GM23248 (cell line): ENCODE results near the gene HADHA. TPM values are rescaled to one million over a fixed set of nuclear protein-coding genes. Genes with fewer than 3 reads are reported as not detected.

Experiments
- DNase-seq: peaks from one replicate; pipeline ENCODE4 v3.0.0-alpha.2; 2015
- H2AFZ ChIP-seq: fragments of 200-600 bp; sonication (generic); 2 replicates; pipeline ENCODE4 v1.6.1; 2016; ENCODE audit warnings: antibody characterized with exemption
- H3F3A ChIP-seq: fragments of 200-600 bp; sonication (generic); 2 replicates; pipeline ENCODE4 v1.6.1; 2016; ENCODE audit warnings: mild to moderate bottlenecking, antibody characterized with exemption, mixed run types; ENCODE audit not compliant: insufficient read depth
- H3K27ac ChIP-seq: fragments of 200-600 bp; sonication (generic); 2 replicates; pipeline ENCODE4 v1.5.1; 2016; ENCODE audit warnings: mild to moderate bottlenecking
- H3K27me3 ChIP-seq: fragments of 200-600 bp; sonication (generic); replicated peaks from 2 replicates; pipeline ENCODE4 v1.6.1; 2016; ENCODE audit warnings: mild to moderate bottlenecking; ENCODE audit not compliant: insufficient read depth
- H3K36me3 ChIP-seq: fragments of 200-600 bp; sonication (generic); 2 replicates; pipeline ENCODE4 v1.6.1; 2016; ENCODE audit warnings: low read depth, mild to moderate bottlenecking
- H3K4me1 ChIP-seq: fragments of 200-600 bp; sonication (generic); 2 replicates; pipeline ENCODE4 v1.6.1; 2016; ENCODE audit warnings: mild to moderate bottlenecking; ENCODE audit not compliant: insufficient read depth
- H3K4me2 ChIP-seq: fragments of 200-600 bp; sonication (generic); one replicate; pipeline ENCODE4 v1.6.1; 2016; ENCODE audit warnings: mild to moderate bottlenecking; ENCODE audit not compliant: unreplicated experiment
- H3K4me3 ChIP-seq: fragments of 200-600 bp; sonication (generic); 2 replicates; pipeline ENCODE4 v1.5.1; 2016; ENCODE audit warnings: mild to moderate bottlenecking
- H3K79me2 ChIP-seq: fragments of 200-600 bp; sonication (generic); 2 replicates; pipeline ENCODE4 v1.6.1; 2016; ENCODE audit warnings: mild to moderate bottlenecking; ENCODE audit not compliant: insufficient read depth
- H3K9ac ChIP-seq: fragments of 200-600 bp; sonication (generic); 2 replicates; pipeline ENCODE4 v1.6.1; 2016; ENCODE audit warnings: mild to moderate bottlenecking
- H3K9me2 ChIP-seq: fragments of 200-600 bp; sonication (generic); 2 replicates; pipeline ENCODE4 v1.6.1; 2016; ENCODE audit warnings: mixed run types, mild to moderate bottlenecking, moderate library complexity; ENCODE audit not compliant: insufficient read depth
- H3K9me3 ChIP-seq: fragments of 200-600 bp; sonication (generic); one replicate; pipeline ENCODE4 v1.6.1; 2017; ENCODE audit warnings: low read depth
- H4K20me1 ChIP-seq: fragments of 200-600 bp; sonication (generic); 2 replicates; pipeline ENCODE4 v1.6.0; 2016; ENCODE audit not compliant: insufficient read depth
- EZH2 ChIP-seq: fragments of 200-600 bp; sonication (generic); IDR thresholded peaks from 2 replicates; pipeline ENCODE4 v1.6.1; 2018; ENCODE audit warnings: antibody characterized with exemption, mild to moderate bottlenecking; ENCODE audit not compliant: insufficient read depth, poor library complexity, severe bottlenecking
- EZH2phosphoT487 ChIP-seq: fragments of 200-600 bp; sonication (generic); IDR thresholded peaks from 2 replicates; pipeline ENCODE4 v1.6.1; 2018; ENCODE audit warnings: antibody characterized with exemption, moderate library complexity, mild to moderate bottlenecking, low read depth; ENCODE audit not compliant: insufficient read depth
- WGBS, 2 experiments: methylation state at CpG; one replicate each; pipeline ENCODE4 v1.1.6; 2015 to 2017; ENCODE audit warnings: low lambda C conversion rate in 2 of 2, low coverage in 1 of 2; ENCODE audit errors: missing lambda C conversion rate in 2 of 2; 5-methylcytosine and 5-hydroxymethylcytosine counted together
- in situ Hi-C: fragments of 300-500 bp; cut with MboI; formaldehyde crosslinking; loops from 2 replicates; pipeline ENCODE4 v1.15.0; 2020
- polyA plus RNA-seq: library from polyadenylated mRNA; unstranded; fragments of >200 nt; fragmentation: Nextera tagmentation; extraction: Ambion mirVana; gene quantifications from 2 replicates; pipeline ENCODE4 v1.2.1, GENCODE V29; 2016
- total RNA-seq: library from RNA; depleted of rRNA; stranded (reverse); fragments of >200 nt; shearing (Covaris generic); gene quantifications from 2 replicates; pipeline ENCODE4 v1.2.3, GENCODE V29; 2014

Gene HADHA
- total and polyA plus RNA-seq, 2 experiments from 2014 or later: 121 to 122 TPM

- Histone ChIP-seq H3K4me2 (peak overlapping the region; percentile 86), H3K9ac (peak overlapping the region; percentile 90), H3K9me2 (no peaks in the 10 kb centered on the region), H3K27ac (peak overlapping the region; percentile 6; the same call in 1 of the 2 replicates), H3K4me3 (peak overlapping the region; percentile 91), H3K36me3 (no peaks in the 10 kb centered on the region), H3K9me3 (no peaks in the 10 kb centered on the region), H3K27me3 (no peaks in the 10 kb centered on the region), H2AFZ (peak overlapping the region; percentile 94), H3K4me1 (0 out of 2 replicates have a peak, but pooled peaks cover 2% of the 10 kb centered on the region), H4K20me1 (no peaks in the 10 kb centered on the region), H3K79me2 (no peaks in the 10 kb centered on the region), H3F3A (no peaks in the 10 kb centered on the region)
- TF ChIP-seq EZH2 (no peak), EZH2phosphoT487 (no peak)
- WGBS, 2 experiments: 1% methylated on average over 79 to 99 of the region's 114 CpGs
- in situ Hi-C loops: no loop called here
- peak; percentile 95 for DNase-seq
These were observed 59.7 kb downstream of the HADHA start for GRCh38 chr2:26184555-26185303.

GRCh38 chr2:26184121-26184520 is 60.3 kb downstream of the HADHA start:
- Histone ChIP-seq H2AFZ (peak overlapping the region; percentile 85), H3K79me2 (no peaks in the 10 kb centered on the region), H3K9me2 (no peaks in the 10 kb centered on the region), H3K4me2 (peak overlapping the region; percentile 51), H3K27ac (no peak overlapping the region), H3K4me3 (peak overlapping the region; percentile 64), H3K27me3 (no peaks in the 10 kb centered on the region), H4K20me1 (no peaks in the 10 kb centered on the region), H3K9me3 (no peaks in the 10 kb centered on the region), H3K9ac (peak overlapping the region; percentile 62), H3F3A (no peaks in the 10 kb centered on the region), H3K36me3 (no peaks in the 10 kb centered on the region), H3K4me1 (0 out of 2 replicates have a peak, but pooled peaks cover 2% of the 10 kb centered on the region)
- 81% methylated on average over 31 to 34 of the region's 34 CpGs for WGBS, 2 experiments
- no peak for DNase-seq
- TF ChIP-seq EZH2phosphoT487: no peak
- TF ChIP-seq EZH2: no peak
- in situ Hi-C loops: no loop called here

- no peak for DNase-seq
- no peak overlapping the region for H3K9ac ChIP-seq
These were observed 61.4 kb downstream of the HADHA start for GRCh38 chr2:26182887-26183630.

GRCh38 chr2:26182441-26182840 is 62.0 kb downstream of the HADHA start:
- Histone ChIP-seq H3K4me2 (no peak overlapping the region), H2AFZ (no peak overlapping the region), H3K4me3 (no peak overlapping the region), H3K9me3 (no peaks in the 10 kb centered on the region), H3K36me3 (no peaks in the 10 kb centered on the region), H3K9ac (no peak overlapping the region), H3K4me1 (0 out of 2 replicates have a peak, but pooled peaks cover 2% of the 10 kb centered on the region), H3K27ac (no peak overlapping the region), H3K27me3 (no peaks in the 10 kb centered on the region), H3K79me2 (no peaks in the 10 kb centered on the region), H3K9me2 (no peaks in the 10 kb centered on the region), H4K20me1 (no peaks in the 10 kb centered on the region), H3F3A (no peaks in the 10 kb centered on the region)
- TF ChIP-seq EZH2phosphoT487 (no peak), EZH2 (no peak)
- in situ Hi-C loops: no loop called here
- DNase-seq: no peak
- 81 to 87% methylated on average over 5 of the region's 5 CpGs for WGBS, 2 experiments

More at GRCh38 chr2:26182887-26183630, 61.4 kb downstream of the HADHA start:
- Histone ChIP-seq H3K27me3 (no peaks in the 10 kb centered on the region), H3K4me3 (no peak overlapping the region), H3K36me3 (no peaks in the 10 kb centered on the region), H2AFZ (no peak overlapping the region), H3K4me2 (no peak overlapping the region), H3K9me3 (no peaks in the 10 kb centered on the region), H3K9me2 (no peaks in the 10 kb centered on the region), H3F3A (no peaks in the 10 kb centered on the region), H3K79me2 (no peaks in the 10 kb centered on the region), H4K20me1 (no peaks in the 10 kb centered on the region), H3K4me1 (0 out of 2 replicates have a peak, but pooled peaks cover 2% of the 10 kb centered on the region), H3K27ac (no peak overlapping the region)
- TF ChIP-seq EZH2 (no peak), EZH2phosphoT487 (no peak)
- 95 to 96% methylated on average over 11 of the region's 11 CpGs for WGBS, 2 experiments
- in situ Hi-C loops: no loop called here
